Measurements from ENCODE around the gene SFRP4. TPM values are rescaled to one million over a fixed set of nuclear protein-coding genes. Genes with fewer than 3 reads are reported as not detected.
A peak's percentile ranks its signal among the peaks of the same experiment; 100 is the strongest.

SFRP4 gene
- polyA plus RNA-seq, 1 donor from 2014 or later, result not detected

- H3K36me3 Mint-ChIP-seq, result peaks cover 2% of the 10 kb centered on the region
- no peak overlapping the region for H3K4me3 Mint-ChIP-seq
- no peak overlapping the region for H3K27ac Mint-ChIP-seq
- peaks cover 0 to 2% (median 0%) of the 10 kb centered on the region in 3 donors for H3K4me1 Mint-ChIP-seq
- no peaks in the 10 kb centered on the region for H3K27me3 Mint-ChIP-seq
- H3K9me3 Mint-ChIP-seq, result peaks cover 4 to 9% (median 5%) of the 10 kb centered on the region in 3 donors
Measured at GRCh38 chr7:37933018-37933566, 16.5 kb upstream of the SFRP4 start.

- Mint-ChIP-seq H3K4me1 (peaks cover 0 to 2% (median 0%) of the 10 kb centered on the region in 3 donors), H3K4me3 (no peak overlapping the region), H3K36me3 (peaks cover 2% of the 10 kb centered on the region), H3K9me3 (peaks cover 3 to 9% (median 4%) of the 10 kb centered on the region in 3 donors), H3K27me3 (no peaks in the 10 kb centered on the region), H3K27ac (no peak overlapping the region)
Measured at GRCh38 chr7:37932543-37932942, 15.9 kb upstream of the SFRP4 start.

GRCh38 chr7:37930226-37930948 is 13.8 kb upstream of the SFRP4 start:
- Mint-ChIP-seq H3K27me3 (peaks cover 2% of the 10 kb centered on the region), H3K27ac (no peak overlapping the region)

GRCh38 chr7:37928878-37929277 is 12.3 kb upstream of the SFRP4 start:
- Mint-ChIP-seq H3K9me3 (peaks cover 2 to 9% (median 2%) of the 10 kb centered on the region in 3 donors), H3K4me3 (no peak overlapping the region)

More at GRCh38 chr7:37930226-37930948, 13.8 kb upstream of the SFRP4 start:
- peaks cover 0 to 2% (median 0%) of the 10 kb centered on the region in 3 donors for H3K4me1 Mint-ChIP-seq
- H3K4me3 Mint-ChIP-seq, result no peak overlapping the region
- H3K9me3 Mint-ChIP-seq, result peaks cover 0 to 6% (median 3%) of the 10 kb centered on the region in 3 donors
- no peaks in the 10 kb centered on the region for H3K36me3 Mint-ChIP-seq

GRCh38 chr7:37927773-37928444 is 11.3 kb upstream of the SFRP4 start:
- Mint-ChIP-seq H3K27me3 (peaks cover 11% of the 10 kb centered on the region), H3K4me1 (peaks cover 0 to 2% (median 0%) of the 10 kb centered on the region in 3 donors), H3K36me3 (no peaks in the 10 kb centered on the region), H3K9me3 (peaks cover 2 to 9% (median 4%) of the 10 kb centered on the region in 3 donors), H3K27ac (no peak overlapping the region), H3K4me3 (no peak overlapping the region)

More at GRCh38 chr7:37928878-37929277, 12.3 kb upstream of the SFRP4 start:
- no peak overlapping the region for H3K27ac Mint-ChIP-seq
- peaks cover 0 to 2% (median 0%) of the 10 kb centered on the region in 3 donors for H3K4me1 Mint-ChIP-seq
- H3K27me3 Mint-ChIP-seq, result peaks cover 6% of the 10 kb centered on the region
- H3K36me3 Mint-ChIP-seq, result no peaks in the 10 kb centered on the region

- no peaks in the 10 kb centered on the region for H3K36me3 Mint-ChIP-seq
- H3K27me3 Mint-ChIP-seq, result peaks cover 23% of the 10 kb centered on the region
- no peak overlapping the region for H3K4me3 Mint-ChIP-seq
- no peak overlapping the region for H3K27ac Mint-ChIP-seq
- peaks cover 2 to 9% (median 4%) of the 10 kb centered on the region in 3 donors for H3K9me3 Mint-ChIP-seq
- H3K4me1 Mint-ChIP-seq, result peaks cover 2 to 5% (median 4%) of the 10 kb centered on the region in 3 donors
Measured at GRCh38 chr7:37925620-37926019, 9.0 kb upstream of the SFRP4 start.

GRCh38 chr7:37924491-37925041 is 7.9 kb upstream of the SFRP4 start:
- peaks cover 2 to 9% (median 4%) of the 10 kb centered on the region in 3 donors for H3K9me3 Mint-ChIP-seq

GRCh38 chr7:37923996-37924395 is 7.4 kb upstream of the SFRP4 start:
- Mint-ChIP-seq H3K4me1 (peaks cover 3 to 7% (median 5%) of the 10 kb centered on the region in 3 donors), H3K4me3 (no peak overlapping the region), H3K9me3 (peaks cover 2 to 9% (median 4%) of the 10 kb centered on the region in 3 donors), H3K36me3 (no peaks in the 10 kb centered on the region), H3K27ac (no peak overlapping the region), H3K27me3 (peaks cover 35% of the 10 kb centered on the region)

More at GRCh38 chr7:37924491-37925041, 7.9 kb upstream of the SFRP4 start:
- Mint-ChIP-seq H3K4me3 (no peak overlapping the region), H3K36me3 (no peaks in the 10 kb centered on the region), H3K4me1 (peaks cover 3 to 7% (median 5%) of the 10 kb centered on the region in 3 donors), H3K27ac (no peak overlapping the region), H3K27me3 (peaks cover 30% of the 10 kb centered on the region)

GRCh38 chr7:37921876-37922275 is 5.3 kb upstream of the SFRP4 start:
- Mint-ChIP-seq H3K4me1 (peaks cover 5 to 13% (median 5%) of the 10 kb centered on the region in 3 donors), H3K9me3 (peaks cover 4 to 9% (median 5%) of the 10 kb centered on the region in 3 donors), H3K4me3 (peak overlapping the region in 3 of 4 donors; percentile 19 to 71 (median 43)), H3K36me3 (no peaks in the 10 kb centered on the region), H3K27ac (no peak overlapping the region), H3K27me3 (peaks cover 39% of the 10 kb centered on the region)

GRCh38 chr7:37920849-37921805 is 4.5 kb upstream of the SFRP4 start:
- peaks cover 5 to 15% (median 5%) of the 10 kb centered on the region in 3 donors for H3K4me1 Mint-ChIP-seq
- peaks cover 3 to 7% (median 5%) of the 10 kb centered on the region in 3 donors for H3K9me3 Mint-ChIP-seq
- H3K27me3 Mint-ChIP-seq, result peaks cover 42% of the 10 kb centered on the region
- peak overlapping the region; percentile 71 to 91 (median 82) for H3K4me3 Mint-ChIP-seq
- H3K27ac Mint-ChIP-seq, result no peak overlapping the region
- no peaks in the 10 kb centered on the region for H3K36me3 Mint-ChIP-seq

GRCh38 chr7:37920305-37920848 is 3.8 kb upstream of the SFRP4 start, which contains the start of gene EPDR1:
Gene EPDR1 (plus strand): TSS chr7:37920640. CDS start chr7:37920940, 300 bp downstream.
- Mint-ChIP-seq H3K4me1 (peaks cover 5 to 20% (median 5%) of the 10 kb centered on the region in 3 donors), H3K9me3 (peaks cover 2 to 5% (median 3%) of the 10 kb centered on the region in 3 donors), H3K27me3 (peaks cover 46% of the 10 kb centered on the region), H3K36me3 (no peaks in the 10 kb centered on the region), H3K4me3 (peak within 1 kb of the TSS; percentile 71 to 91 (median 82)), H3K27ac (no peak within 1 kb of the TSS)

- Mint-ChIP-seq H3K4me3 (no peak overlapping the region), H3K27me3 (peaks cover 51% of the 10 kb centered on the region), H3K36me3 (no peaks in the 10 kb centered on the region), H3K9me3 (peaks cover 0 to 2% (median 2%) of the 10 kb centered on the region in 3 donors), H3K4me1 (peaks cover 5 to 22% (median 5%) of the 10 kb centered on the region in 3 donors), H3K27ac (no peak overlapping the region)
Measured at GRCh38 chr7:37918526-37918925, 1.9 kb upstream of the SFRP4 start.

- H3K36me3 Mint-ChIP-seq, result no peaks in the 10 kb centered on the region
- H3K4me1 Mint-ChIP-seq, result peaks cover 0 to 18% (median 3%) of the 10 kb centered on the region in 3 donors
- peak overlapping the region in 2 of 4 donors; percentile 60 to 64 for H3K4me3 Mint-ChIP-seq
- no peak overlapping the region for H3K27ac Mint-ChIP-seq
- H3K27me3 Mint-ChIP-seq, result peaks cover 41% of the 10 kb centered on the region
- peaks cover 0 to 2% (median 0%) of the 10 kb centered on the region in 3 donors for H3K9me3 Mint-ChIP-seq
Measured at GRCh38 chr7:37916017-37916672, 472 bp downstream of the SFRP4 start.
